Spleen (tissue), 7 donors: ENCODE data around the gene GPR149.

ENCODE experiments used
- POLR2AphosphoS5 ChIP-seq, 3 donors: sonication (generic); formaldehyde crosslinking; IDR thresholded peaks; one replicate each; pipeline ENCODE4 v1.5.1; 2017; ENCODE audit warnings: antibody characterized with exemption in 3 of 3
- TF ChIP-seq, protein P1 (sequence below), 11 experiments: fragments of 200-600 bp in 7 of 11; fragments of 450-650 bp in 4 of 11; sonication (generic) in 4 of 11; IDR thresholded peaks in 8 of 11; conservative IDR thresholded peaks in 3 of 11; 1 replicate in 7 of 11; 2 replicates in 4 of 11; pipeline versions ENCODE4 v1.4.0 to v1.8.0; 2016 to 2021; ENCODE audit warnings: antibody characterized with exemption in 11 of 11, inconsistent platforms in 4 of 11, mild to moderate bottlenecking in 1 of 11
- donor health status: DM: no; HTN: no; CAD: no; lungs with moderate emphysema.
- donor health status: DM: no; HTN: no; CAD: no.
- donor health status: DM: no; HTN: no; CAD: no.

DNA sequence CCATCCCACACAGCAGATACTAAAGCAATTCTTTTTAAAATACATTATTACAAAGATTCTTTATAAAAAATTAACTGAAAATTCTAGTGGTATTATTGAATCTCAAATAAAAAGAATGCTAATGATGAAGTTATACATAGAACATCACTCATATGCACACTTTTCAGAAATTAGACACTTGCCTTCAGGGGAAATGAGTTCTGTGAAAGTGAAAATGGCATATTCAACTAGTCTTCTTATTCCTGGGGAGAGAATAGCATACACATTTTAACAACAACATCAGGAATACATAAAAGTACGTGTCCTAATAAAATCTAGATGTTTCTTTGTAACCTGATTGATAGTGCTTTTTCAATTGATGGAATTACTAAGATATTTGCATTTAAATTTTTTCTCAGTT, 68.9 kb downstream of the GPR149 start:
- TF ChIP-seq, protein P1, sequence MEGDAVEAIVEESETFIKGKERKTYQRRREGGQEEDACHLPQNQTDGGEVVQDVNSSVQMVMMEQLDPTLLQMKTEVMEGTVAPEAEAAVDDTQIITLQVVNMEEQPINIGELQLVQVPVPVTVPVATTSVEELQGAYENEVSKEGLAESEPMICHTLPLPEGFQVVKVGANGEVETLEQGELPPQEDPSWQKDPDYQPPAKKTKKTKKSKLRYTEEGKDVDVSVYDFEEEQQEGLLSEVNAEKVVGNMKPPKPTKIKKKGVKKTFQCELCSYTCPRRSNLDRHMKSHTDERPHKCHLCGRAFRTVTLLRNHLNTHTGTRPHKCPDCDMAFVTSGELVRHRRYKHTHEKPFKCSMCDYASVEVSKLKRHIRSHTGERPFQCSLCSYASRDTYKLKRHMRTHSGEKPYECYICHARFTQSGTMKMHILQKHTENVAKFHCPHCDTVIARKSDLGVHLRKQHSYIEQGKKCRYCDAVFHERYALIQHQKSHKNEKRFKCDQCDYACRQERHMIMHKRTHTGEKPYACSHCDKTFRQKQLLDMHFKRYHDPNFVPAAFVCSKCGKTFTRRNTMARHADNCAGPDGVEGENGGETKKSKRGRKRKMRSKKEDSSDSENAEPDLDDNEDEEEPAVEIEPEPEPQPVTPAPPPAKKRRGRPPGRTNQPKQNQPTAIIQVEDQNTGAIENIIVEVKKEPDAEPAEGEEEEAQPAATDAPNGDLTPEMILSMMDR (IDR thresholded peaks at IDR 0.05 in 8 of 11, conservative IDR thresholded peaks at IDR 0.05 in 3 of 11): no peak
- no peak for TF ChIP-seq POLR2AphosphoS5 (IDR thresholded peaks at IDR 0.05)
